ENCODE results near the gene MRTFA. TPM values are rescaled to one million over a fixed set of nuclear protein-coding genes. Genes with fewer than 3 reads are reported as not detected.

The MRTFA gene
- total and polyA plus RNA-seq, 3 donors from 2014 or later, result 59.5 to 162 (median 158) TPM

Other genes with a start within 250 kb of the MRTFA start
- gene MCHR1, start 42.8 kb upstream of the MRTFA start, total RNA-seq, result under 1 TPM; 0.47 to 0.62 TPM
- 0.42 TPM for gene MCHR1, start 42.8 kb upstream of the MRTFA start, polyA plus RNA-seq (ENCODE audit: insufficient read depth, low read depth, low replicate concordance)
- gene SLC25A17, start 182.6 kb upstream of the MRTFA start, total RNA-seq, result 10 to 100 TPM; 33.8 to 36.1 TPM
- gene SLC25A17, start 182.6 kb upstream of the MRTFA start, polyA plus RNA-seq (ENCODE audit: insufficient read depth, low read depth, low replicate concordance), result 42.8 TPM
- 100 to 1,000 TPM; 139 to 149 TPM for gene ST13, start 219.9 kb upstream of the MRTFA start, total RNA-seq
- gene ST13, start 219.9 kb upstream of the MRTFA start, polyA plus RNA-seq (ENCODE audit: insufficient read depth, low read depth, low replicate concordance), result 345 TPM
- 10 to 100 TPM; 29.5 to 46.5 TPM for gene XPNPEP3, start 220.4 kb upstream of the MRTFA start, total RNA-seq
- 43.5 TPM for gene XPNPEP3, start 220.4 kb upstream of the MRTFA start, polyA plus RNA-seq (ENCODE audit: insufficient read depth, low read depth, low replicate concordance)
- gene DNAJB7, start 225.4 kb upstream of the MRTFA start, total RNA-seq, result 1 to 10 TPM; 3.3 to 9.5 TPM
- 3.8 TPM for gene DNAJB7, start 225.4 kb upstream of the MRTFA start, polyA plus RNA-seq (ENCODE audit: insufficient read depth, low read depth, low replicate concordance)